ENCODE data around the gene GALNT13. TPM values are rescaled to one million over a fixed set of nuclear protein-coding genes. Genes with fewer than 3 reads are reported as not detected.

GALNT13 gene
- polyA plus RNA-seq, 3 donors: not detected

DNA sequence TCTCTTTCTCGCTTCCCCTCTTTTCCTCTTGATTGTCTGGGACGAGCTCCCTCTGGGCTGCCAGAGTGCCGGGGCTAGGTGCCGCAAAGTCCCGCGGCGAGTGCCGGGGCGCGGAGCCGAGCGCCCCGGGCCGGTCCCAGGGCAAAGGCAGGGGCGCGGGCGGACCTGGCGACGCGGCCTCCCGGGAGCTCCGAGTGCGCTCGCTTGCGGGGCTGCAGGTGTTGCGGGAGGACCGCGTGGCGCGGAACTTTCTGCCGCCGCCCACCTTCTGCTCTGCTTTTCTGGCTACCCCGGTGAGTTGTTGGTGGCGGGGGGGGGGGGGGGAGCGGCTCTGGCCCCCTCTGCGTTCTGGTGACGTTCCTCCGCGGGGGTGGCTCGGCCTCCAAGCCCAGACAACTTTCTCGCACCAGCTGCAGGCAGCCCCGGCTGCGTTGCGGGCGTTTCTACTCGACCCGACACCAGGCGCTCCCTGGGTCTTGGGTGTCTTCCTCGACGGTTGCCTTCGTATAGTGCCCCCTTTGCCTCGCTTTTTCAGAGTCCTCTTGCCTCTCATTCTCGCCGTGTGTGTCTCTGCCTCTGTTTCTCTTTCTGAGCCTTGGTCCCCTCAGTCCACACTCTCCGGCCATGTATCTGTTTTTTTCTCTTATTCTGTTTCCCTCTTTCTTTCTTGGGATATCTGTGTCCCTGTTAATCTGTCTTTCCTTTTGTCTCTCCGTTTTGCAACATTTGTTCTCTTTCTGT lies 759 bp downstream of the GALNT13 start:
- TF ChIP-seq, protein P1, sequence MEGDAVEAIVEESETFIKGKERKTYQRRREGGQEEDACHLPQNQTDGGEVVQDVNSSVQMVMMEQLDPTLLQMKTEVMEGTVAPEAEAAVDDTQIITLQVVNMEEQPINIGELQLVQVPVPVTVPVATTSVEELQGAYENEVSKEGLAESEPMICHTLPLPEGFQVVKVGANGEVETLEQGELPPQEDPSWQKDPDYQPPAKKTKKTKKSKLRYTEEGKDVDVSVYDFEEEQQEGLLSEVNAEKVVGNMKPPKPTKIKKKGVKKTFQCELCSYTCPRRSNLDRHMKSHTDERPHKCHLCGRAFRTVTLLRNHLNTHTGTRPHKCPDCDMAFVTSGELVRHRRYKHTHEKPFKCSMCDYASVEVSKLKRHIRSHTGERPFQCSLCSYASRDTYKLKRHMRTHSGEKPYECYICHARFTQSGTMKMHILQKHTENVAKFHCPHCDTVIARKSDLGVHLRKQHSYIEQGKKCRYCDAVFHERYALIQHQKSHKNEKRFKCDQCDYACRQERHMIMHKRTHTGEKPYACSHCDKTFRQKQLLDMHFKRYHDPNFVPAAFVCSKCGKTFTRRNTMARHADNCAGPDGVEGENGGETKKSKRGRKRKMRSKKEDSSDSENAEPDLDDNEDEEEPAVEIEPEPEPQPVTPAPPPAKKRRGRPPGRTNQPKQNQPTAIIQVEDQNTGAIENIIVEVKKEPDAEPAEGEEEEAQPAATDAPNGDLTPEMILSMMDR (IDR thresholded peaks at IDR 0.05): no peak
- DNase-seq: no peak
- no peak overlapping the region for H3K27ac Mint-ChIP-seq
- H3K4me1 Mint-ChIP-seq: no peaks in the 10 kb centered on the region
- no peak overlapping the region for H3K9ac ChIP-seq (ENCODE audit: insufficient read depth, low read length, poor library complexity, severe bottlenecking)
- H3K4me3 Mint-ChIP-seq: peak overlapping the region in 1 of 2 donors; percentile 78
- peaks cover 0 to 8% of the 10 kb centered on the region in 2 donors for H3K9me3 ChIP-seq (replicated peaks in 1 of 2; ENCODE audit: control insufficient read depth in 1 of 2, insufficient read depth in 1 of 2, low read length in 2 of 2)
- H3K4me3 ChIP-seq (replicated peaks in 1 of 3; ENCODE audit: low read depth in 2 of 3, low read length in 3 of 3): no peak overlapping the region
- H3K36me3 Mint-ChIP-seq: no peaks in the 10 kb centered on the region
- peaks cover 0 to 5% (median 2%) of the 10 kb centered on the region in 7 donors for H3K9me3 Mint-ChIP-seq
- H3K27me3 ChIP-seq (ENCODE audit: control insufficient read depth in 2 of 2, insufficient read depth in 2 of 2, low read length in 2 of 2): peaks cover 24 to 34% of the 10 kb centered on the region in 2 donors
- intact Hi-C loops (cut with micrococcal nuclease): no loop called here
- WGBS (ENCODE audit: insufficient coverage): 4% methylated on average over 53 of the region's 56 CpGs
- no peaks in the 10 kb centered on the region for H4K20me1 ChIP-seq (ENCODE audit: insufficient read depth, low read length)
- H3K27ac ChIP-seq (ENCODE audit: low read depth in 1 of 2, low read length in 2 of 2): no peak overlapping the region
- no peaks in the 10 kb centered on the region for H3K79me2 ChIP-seq (ENCODE audit: insufficient read depth, low read length)
- H3K27me3 Mint-ChIP-seq (ENCODE audit: low read depth in 3 of 3): peaks cover 31 to 53% (median 38%) of the 10 kb centered on the region in 3 donors
- no peak overlapping the region for H3K4me2 ChIP-seq (replicated peaks; ENCODE audit: extremely low read depth, low read length, poor library complexity, severe bottlenecking)
- no peak overlapping the region for H2AFZ ChIP-seq (ENCODE audit: insufficient read depth, low read depth, low read length, poor library complexity, severe bottlenecking)
- H3K4me1 ChIP-seq (ENCODE audit: control insufficient read depth in 1 of 2, insufficient read depth in 2 of 2, low read length in 2 of 2): no peaks in the 10 kb centered on the region
- no peaks in the 10 kb centered on the region for H3K36me3 ChIP-seq (replicated peaks in 1 of 2; ENCODE audit: control insufficient read depth in 1 of 2, insufficient read depth in 2 of 2, low read length in 2 of 2)

DNA sequence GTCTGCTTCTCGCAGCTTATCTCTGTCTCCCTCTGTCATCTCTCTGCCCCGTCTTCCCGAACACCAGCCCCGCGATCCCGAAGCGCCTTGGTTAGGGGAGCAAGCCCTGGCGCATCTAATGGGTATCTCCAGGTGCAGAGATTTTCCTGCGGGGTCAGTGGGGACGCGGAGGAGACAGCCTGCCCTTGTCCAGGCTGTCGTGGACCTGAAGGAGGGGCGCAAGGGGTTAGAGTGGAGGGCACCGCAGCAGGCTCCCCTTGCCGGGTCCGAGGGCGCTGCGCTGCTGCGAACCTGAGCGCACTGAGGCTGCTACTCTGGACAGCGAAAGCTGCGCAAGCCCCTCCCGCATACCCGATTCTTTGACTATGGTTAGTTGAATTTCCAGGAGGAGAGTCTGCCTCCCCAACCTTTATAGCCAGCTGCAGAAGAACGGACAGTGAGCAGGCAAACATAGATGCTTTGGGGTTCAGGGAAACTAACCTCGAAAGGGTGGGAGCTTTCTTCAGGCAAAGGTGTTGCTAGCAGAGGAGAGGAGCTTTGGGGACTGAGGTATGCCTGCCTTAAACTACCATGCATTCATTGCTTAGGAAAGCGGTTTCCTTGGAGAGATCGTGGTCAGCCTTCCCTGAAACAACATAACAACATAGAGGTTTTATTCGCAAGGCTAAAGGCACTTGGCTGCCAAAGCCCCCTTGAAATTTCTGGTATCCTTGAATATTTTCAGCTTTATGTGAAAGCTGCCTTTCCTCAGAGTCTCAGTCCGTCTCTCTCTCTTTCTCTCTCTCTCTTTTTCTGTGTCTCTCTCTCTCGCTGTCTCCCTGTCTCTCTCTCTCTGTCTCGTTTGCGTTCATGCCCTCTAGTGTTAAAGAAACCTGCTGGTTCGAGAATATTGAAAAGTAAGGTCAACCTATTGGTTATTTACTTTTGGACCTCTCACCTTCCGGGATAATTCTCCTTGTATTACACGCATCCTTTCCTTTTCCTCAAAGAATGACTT lies 1.6 kb downstream of the GALNT13 start:
- H3K4me3 Mint-ChIP-seq: peak overlapping the region in 1 of 2 donors; percentile 78
- Histone ChIP-seq H3K27ac (ENCODE audit: low read depth in 1 of 2, low read length in 2 of 2) (no peak overlapping the region), H2AFZ (ENCODE audit: insufficient read depth, low read depth, low read length, poor library complexity, severe bottlenecking) (no peak overlapping the region), H3K79me2 (ENCODE audit: insufficient read depth, low read length) (no peaks in the 10 kb centered on the region), H3K9me3 (replicated peaks in 1 of 2; ENCODE audit: control insufficient read depth in 1 of 2, insufficient read depth in 1 of 2, low read length in 2 of 2) (peaks cover 0 to 8% of the 10 kb centered on the region in 2 donors), H4K20me1 (ENCODE audit: insufficient read depth, low read length) (no peaks in the 10 kb centered on the region), H3K4me3 (replicated peaks in 1 of 3; ENCODE audit: low read depth in 2 of 3, low read length in 3 of 3) (no peak overlapping the region), H3K36me3 (replicated peaks in 1 of 2; ENCODE audit: control insufficient read depth in 1 of 2, insufficient read depth in 2 of 2, low read length in 2 of 2) (no peaks in the 10 kb centered on the region), H3K9ac (ENCODE audit: insufficient read depth, low read length, poor library complexity, severe bottlenecking) (no peak overlapping the region), H3K4me1 (ENCODE audit: control insufficient read depth in 1 of 2, insufficient read depth in 2 of 2, low read length in 2 of 2) (no peaks in the 10 kb centered on the region), H3K4me2 (replicated peaks; ENCODE audit: extremely low read depth, low read length, poor library complexity, severe bottlenecking) (no peak overlapping the region), H3K27me3 (ENCODE audit: control insufficient read depth in 2 of 2, insufficient read depth in 2 of 2, low read length in 2 of 2) (peaks cover 24 to 34% of the 10 kb centered on the region in 2 donors)
- TF ChIP-seq, protein P1 (IDR thresholded peaks at IDR 0.05): no peak
- H3K27ac Mint-ChIP-seq: no peak overlapping the region
- no peak for DNase-seq
- H3K9me3 Mint-ChIP-seq: peaks cover 0 to 5% (median 2%) of the 10 kb centered on the region in 7 donors
- intact Hi-C loops (cut with micrococcal nuclease): no loop called here
- H3K36me3 Mint-ChIP-seq: no peaks in the 10 kb centered on the region
- no peaks in the 10 kb centered on the region for H3K4me1 Mint-ChIP-seq
- WGBS (ENCODE audit: insufficient coverage): 10% methylated on average over 11 of the region's 36 CpGs
- peaks cover 30 to 53% (median 38%) of the 10 kb centered on the region in 3 donors for H3K27me3 Mint-ChIP-seq (ENCODE audit: low read depth in 3 of 3)

Data from CD14-positive monocyte (primary cell).